GM18858 (cell line): ENCODE data around the gene MTG1.
"Not testable (repeated sequence)": the region's sequence is repeated elsewhere in the genome, so short reads cannot be mapped to it uniquely, and the experiment has no call there.

ENCODE experiments used
- ATAC-seq: cut with Tn5 transposase; IDR thresholded peaks from one replicate; pipeline ENCODE4 v1.9.1; 2021; ENCODE audit not compliant: unreplicated experiment

The MTG1 gene

DNA sequence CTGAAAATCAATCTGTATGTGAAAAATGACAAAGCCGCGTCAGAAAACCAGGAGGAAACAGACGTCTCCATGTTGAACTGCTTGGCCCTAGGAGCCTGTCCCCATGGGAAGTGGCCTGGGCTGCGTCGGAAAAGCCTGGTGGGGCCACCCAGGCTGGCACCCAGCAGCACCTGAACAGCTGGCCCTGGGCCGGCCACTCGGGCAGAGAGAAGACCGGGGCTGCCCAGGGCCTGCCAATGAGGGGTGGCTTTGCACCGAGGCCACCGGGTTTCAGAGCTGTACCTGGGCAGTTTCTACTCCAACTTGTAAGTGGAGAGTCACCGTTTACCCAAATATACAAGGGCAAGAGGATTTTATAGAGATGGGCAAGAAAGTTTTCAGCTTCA is 35.0 kb upstream of the MTG1 start:
- no peak for ATAC-seq

DNA sequence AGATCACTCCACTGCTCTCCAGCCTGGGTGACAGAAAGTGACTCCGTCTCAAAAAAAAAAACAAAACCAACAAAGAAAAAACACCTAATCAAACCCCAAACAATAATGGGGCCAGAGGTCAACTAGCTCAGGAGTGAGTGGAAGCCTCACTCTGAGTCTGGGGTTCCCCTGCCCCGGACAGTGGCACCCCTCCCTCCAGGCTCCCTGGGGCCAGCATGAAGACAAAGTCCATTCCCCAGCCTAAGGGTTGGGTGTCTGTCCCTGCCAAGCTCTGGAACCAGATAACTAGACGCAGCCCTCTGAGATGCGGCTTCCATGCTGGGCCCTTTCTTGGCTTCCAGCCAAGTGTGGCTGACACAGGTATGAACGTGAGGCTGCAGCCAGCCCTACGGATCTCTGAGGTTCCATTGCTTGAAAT is 34.4 kb upstream of the MTG1 start:
- no peak for ATAC-seq

DNA sequence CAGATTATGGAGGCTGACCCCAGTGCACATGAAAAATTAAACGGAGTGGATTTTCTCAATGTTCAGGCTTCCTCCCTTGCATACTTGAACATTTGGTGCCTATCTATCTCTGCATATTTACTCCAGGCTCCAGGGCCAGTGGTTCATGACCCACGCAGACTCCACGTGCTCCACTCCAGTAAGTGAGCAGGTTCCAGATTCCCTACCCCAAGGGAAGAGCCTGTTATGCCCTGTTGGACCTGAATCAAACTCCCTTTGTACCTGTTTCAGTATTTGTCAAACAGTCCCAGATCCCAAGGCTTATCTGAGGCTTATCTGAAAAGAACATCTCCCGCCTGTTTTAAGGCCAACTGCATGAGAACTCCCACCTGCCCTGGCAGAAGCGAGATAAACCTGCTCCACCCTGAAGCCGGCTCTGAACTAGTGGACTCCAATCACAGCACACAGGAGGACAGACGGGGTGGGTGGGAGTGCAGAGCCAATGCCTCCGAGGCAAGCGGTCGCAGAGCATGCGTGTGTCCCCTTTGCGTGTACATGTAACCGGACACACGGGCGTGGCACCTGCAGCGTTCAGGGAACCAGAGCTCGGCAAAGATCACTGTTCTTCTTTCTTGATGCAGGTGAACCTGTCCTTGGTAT is 33.9 kb upstream of the MTG1 start:
- ATAC-seq = no peak

DNA sequence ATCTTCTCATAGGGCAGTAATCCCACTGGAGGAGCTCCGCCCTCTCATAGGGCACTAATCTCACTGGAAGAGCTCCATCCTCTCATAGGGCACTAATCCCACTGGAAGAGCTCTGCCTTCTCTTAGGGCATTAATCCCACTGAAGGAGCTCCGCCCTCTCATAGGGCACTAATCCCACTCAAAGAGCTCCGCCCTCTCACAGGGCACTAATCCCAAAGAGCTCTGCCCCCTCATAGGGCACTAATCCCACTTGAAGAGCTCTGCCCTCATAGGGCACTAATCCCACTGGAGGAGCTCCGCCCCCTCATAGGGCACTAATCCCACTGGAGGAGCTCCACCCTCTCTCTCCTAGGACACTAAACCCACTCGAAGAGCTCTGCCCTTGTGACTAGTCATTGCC is 32.7 kb upstream of the MTG1 start:
- no peak for ATAC-seq

DNA sequence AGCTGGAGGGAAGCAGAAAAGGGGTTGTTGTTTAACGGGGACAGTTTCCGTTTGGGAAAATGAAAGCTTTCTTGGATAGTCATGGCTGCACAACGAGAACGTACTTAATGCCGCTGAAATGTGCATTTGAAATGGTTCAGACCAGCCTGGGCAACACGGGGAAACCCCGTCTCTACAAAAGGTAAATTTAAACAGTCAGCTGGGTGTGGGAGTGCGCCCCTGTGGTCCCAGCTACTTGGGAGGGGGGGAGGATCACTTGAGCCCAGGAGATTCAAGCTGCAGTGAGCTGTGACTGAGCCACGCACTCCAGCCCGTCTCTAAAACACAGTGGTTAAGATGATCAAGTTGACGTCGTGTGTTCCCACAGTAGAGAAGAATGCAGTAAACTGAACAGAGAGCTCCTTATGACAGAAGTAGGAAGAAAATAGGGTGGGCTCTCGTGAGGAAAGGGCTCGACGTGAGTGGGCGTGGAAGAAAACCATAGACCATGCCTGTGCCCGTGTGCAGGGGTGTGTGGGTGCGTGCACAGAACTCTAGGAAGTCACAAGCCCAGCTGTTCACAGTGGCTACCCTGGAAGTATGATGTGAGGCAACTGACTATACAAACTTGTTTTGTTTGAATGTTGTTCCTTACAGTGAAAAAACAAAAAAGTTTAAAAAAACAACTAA is 32.0 kb upstream of the MTG1 start:
- no peak for ATAC-seq

DNA sequence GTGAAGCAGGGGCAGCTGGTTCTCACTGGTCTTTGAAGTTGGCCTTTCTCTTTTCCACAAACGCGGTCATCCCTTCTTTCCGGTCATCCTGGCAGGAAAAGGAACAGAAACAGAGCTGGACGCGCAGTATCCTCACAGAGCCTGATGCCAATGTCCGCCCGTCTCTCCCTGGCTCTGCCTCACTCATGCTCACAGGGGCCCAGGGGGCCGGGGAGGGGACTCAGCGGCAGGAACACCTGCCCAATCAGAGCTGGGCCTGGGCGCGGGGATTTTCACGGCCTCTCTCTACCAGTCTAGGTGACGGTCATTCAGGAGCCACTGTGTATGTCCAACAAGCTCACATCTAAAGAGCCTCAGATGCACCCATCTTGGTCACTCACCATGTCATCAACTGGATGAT is 31.1 kb upstream of the MTG1 start:
- ATAC-seq = no peak

DNA sequence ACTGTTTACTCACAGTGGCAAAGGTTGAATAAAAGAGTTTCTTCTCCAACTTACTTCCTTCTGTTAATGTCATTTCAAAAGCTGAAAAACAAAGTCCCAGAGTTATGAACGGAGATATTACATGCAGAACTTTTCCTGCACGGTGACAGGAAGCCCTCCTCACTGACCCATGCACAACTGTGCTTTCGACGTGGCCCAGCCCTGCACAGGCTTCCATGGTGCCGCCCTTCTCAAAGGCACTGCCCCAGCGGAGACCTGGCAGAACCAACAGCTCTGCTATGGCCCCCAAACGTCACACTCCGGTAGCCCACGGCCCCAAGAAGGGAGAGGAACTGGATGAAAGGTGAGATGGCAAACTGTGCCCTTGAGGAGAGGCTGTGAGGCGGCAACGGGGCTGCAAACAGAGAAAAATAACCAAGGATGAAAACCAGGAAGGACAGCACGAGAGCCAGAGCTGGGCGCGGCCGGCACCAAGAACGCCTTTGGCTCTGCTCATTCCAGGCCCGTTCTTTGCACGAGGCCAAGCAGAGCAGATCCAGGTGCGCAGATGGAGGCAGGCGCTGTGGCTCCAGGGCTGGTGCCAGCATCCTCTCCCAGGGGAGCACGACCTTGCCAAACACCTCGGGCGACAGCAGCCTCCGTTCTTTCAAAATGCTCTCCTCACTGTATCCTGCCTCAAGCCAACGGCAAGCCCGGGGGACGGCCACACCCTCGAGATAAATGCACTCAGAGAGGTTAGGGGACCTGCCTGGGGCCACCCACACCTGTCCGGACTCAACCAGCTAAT is 29.1 kb upstream of the MTG1 start:
- ATAC-seq = no peak

DNA sequence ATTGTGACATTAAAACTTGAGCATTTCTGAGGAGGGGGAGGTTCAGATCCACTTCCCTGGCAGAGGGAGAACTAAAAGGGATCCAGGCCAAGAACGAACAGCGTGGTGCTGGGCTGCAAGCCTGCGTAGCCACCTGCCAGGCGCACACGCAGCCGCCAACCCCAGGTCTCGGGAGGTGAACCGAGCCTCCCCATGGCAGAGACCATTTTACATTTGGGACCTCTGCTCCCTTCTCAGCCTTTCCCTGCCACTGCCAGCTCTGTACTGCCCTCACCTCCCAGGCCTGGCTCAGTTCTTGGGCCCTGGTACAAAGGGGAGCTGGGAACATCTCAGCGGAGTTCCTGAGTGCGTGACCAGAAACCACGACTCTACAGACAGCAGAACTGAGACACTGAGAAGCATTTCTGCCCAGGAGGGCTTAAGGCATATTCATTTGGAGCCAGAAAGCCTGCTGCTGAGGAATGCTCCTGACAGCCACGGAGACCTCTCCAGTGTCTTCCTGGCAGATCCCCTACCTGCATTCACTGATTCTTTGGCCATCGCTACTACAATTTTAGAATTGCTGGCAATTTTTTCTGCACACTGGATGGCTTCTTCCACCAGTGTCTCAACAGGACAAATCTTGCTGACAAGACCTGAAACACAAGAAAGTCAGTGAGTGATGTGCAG is 28.4 kb upstream of the MTG1 start:
- ATAC-seq = no peak

DNA sequence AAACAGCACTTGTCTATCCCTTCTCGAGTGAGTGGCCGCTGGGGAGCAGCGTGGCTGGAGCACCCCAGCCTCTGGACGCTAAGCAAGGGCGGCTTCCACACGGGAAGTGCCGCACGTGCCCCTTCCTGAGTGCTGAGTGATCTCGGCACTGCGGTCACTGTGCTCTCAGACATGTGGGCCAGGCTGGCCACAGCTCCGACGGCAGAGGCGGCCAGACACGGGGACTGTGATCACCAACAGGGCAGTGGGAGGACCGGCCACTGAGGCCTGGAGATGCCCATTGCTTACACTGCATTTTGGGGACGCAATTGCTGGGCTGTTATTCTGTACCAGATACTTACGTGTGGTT is 27.9 kb upstream of the MTG1 start:
- no peak for ATAC-seq

DNA sequence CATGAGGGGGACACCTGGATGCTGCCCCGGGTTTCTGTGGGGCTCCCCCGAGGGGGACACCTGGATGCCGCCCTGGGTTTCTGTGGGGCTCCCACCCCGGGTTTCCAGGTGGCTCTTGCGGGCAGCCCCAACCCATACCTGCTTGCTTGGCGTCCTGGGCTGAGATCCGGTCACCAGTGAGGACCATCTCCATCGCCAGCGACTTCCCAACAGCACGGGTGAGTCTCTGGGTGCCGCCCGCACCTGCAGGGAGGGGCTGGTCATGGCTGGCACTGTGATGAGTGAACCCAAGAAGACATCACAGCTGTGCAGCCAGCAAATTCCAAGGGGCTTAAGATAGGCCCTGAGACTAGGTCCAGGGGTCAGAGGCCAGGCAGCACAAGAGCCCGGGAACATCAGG is 27.2 kb upstream of the MTG1 start:
- ATAC-seq = no peak

DNA sequence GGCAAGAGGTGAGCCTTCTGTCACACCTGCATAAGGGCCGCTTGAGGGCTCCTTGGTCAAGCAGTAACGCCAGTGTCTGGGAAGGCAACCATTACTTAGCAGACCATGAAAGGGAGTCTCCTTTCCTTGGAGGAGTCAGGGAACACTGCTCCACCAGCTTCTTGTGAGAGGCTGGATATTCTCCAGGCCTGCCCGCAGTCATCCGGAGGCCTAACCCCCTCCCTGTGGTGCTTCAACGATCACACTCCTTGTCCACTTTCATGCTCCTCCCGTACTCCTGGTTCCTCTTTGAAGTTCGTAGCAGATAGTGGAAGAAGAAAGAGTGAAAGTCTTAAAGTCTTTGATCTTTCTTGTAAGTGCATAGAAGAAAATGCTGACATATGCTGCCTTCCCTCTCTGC is 26.5 kb upstream of the MTG1 start:
- not testable (repeated sequence) for ATAC-seq

DNA sequence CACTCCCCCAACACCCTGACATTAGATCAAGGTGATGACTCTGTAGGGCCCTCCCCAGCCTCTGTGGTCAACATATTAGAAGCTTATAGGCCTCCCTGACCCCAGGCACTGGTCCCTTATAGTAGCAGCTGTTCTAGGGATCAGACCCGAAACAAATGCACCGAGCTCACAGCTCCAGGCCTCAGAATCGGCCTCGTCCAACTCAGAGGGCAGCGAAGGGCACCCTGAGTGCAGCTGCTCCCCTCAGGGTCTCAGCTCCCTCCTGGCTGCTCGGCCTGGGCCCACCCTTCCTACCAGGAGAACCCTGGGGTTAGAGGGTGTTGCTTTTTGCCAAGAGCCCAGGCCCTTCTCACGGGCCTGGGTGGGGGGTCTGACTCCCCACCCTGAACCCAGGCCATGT is 25.8 kb upstream of the MTG1 start:
- ATAC-seq = no peak

DNA sequence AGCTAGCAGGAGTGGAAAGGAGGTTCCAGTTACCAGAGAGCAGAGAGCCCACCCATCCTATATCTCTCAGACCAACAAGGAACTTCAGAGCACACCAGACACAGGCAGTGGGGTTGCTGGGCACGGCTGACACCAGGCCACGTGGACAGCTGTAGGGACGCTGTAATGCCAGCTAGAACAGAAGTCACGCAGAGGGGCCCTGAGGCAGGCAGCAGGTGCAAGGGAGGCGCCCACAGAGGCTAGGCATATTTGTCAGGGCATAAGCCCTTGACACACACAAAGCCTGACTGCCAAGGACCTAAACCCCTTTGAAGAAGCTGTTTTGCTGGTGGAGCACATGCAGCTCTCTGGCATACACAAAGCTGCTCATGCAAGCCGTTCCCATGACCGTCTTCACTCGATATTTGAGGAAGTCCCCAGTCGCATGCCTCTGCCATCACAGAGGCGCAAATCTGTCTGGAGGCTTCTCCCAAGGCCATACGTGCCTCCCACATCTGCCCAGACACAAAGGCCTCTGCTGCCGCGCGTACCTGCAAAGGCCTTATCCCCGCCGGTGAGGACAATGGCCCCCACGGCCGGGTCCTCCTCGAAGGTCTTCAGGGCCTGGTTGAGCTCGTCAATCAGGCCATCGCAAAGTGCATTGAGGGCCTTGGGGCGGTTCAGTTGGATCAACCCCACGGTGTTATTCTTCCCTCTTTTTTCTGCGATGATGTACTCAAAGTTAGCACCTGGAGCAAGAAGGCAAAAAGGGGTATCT is 23.7 kb upstream of the MTG1 start:
- ATAC-seq = no peak

DNA sequence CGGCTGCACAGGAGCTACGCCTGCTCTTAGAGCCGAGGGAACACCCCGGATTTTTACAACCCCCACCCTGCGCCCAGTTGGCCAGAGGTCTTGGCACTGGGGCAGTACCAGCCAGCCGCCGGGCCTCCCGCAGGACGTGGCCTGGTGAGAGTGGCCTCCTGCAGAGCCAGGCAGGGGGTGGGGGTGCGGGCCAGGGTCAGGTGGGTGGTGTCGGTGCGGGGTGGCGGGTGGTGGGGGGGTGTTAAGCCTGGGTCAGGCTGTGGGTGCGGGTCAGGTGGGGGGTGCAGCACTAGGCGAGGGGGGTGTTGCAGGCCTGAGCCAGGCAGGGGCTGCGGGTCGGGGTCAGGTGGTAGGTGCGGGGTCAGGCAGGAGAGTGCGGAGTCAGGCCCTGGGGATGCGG is 21.4 kb upstream of the MTG1 start:
- ATAC-seq = no peak

DNA sequence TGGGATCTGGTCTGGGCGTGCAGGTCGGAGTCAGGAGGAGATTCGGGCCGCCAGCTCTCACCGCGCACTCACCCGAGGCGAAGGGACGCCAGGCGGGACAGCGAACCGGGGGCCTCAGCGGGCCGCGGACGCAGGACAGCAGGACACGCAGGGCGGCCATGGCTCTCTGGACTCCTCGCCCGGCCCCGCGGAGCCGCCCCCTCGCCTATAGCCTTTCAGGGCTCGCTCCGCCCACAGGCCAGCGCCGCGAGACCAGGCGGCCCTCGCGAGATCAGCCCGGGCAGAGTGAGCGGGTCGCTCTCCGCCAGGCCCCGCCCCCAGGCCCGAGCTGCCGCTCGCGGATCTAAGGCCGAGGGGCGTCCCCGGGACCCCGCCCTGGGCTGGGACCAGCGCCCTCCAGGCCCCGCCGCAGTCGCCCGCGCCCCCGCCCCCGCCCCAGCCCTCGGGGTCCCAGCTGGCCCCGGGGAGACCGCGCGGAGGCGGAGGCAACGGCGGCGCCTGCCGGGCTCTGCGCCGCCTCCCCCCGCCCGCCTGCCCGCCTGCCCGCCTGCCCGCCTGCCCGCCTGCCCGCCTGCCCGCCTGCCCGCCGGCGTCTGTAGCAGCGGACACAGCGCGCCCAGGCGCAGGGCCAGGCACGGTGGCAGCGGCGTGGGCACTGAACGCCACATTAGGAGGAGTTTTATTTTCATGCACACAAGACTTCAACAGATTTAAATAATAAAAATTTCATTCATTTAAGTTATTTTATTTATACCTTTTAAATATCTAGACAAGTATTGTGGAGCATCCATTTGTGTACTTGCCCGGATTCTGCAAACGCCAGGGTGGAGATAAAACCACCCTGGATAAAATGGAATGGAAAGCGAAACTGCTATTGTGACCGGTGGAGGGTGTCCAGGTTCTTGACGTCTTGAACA is 20.5 kb upstream of the MTG1 start, which contains the start of gene ECHS1:
Gene ECHS1 (minus strand): TSS at position 181 of the 917 bp plus-strand sequence. CDS start 21 bp downstream, at position 160.
- ATAC-seq = peak; percentile 89

DNA sequence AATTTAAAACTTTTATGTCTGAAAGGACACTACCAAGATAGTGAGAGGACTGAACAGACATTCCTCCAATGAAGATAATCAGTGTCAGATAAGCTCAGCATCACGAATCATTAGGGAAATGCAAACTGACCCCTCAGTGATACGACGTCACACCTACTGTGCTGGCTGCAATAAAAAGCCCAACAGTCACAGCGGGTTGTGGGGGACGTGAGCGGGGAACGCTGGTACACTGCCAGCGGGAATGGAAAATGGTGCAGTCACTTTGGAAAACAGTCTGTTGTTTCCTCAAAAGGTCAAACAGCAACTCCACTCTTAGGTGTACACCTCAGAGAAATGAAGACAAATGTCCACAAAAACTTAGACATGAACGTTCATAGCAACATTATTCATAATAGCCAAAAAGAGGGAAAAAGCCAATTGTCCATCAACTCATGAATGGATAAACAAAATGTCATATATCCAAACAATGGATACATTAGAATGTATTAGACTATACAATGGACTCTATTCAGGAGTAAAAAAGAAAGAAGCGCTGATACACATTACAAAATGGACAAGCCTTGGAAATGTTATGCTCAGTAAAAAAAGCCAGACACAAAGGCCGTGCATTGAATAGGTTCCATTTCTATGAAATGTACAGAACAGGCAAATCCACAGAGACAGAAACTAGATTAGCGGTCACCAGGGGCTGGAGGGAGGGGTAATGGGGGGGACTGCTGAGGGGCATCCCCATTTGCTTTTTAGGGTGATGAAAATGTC is 18.4 kb upstream of the MTG1 start:
- ATAC-seq = no peak

DNA sequence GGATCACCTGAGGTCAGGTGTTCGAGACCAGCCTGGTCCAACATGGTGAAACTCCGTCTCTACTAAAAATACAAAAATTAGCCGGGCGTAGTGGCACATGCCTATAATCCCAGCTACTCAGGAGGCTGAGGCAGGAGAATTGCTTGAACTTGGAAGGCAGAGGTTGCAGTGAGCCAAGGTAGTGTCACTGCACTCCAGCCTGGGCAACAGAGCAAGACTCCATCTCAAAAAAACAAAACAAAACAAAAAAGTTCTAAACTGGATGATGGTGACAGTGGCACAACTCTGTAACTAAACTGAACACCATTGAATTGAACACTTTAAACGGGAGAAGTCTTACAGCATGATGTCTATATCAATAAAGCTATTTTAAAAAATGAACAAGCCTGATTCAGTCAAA is 17.8 kb upstream of the MTG1 start:
- not testable (repeated sequence) for ATAC-seq

DNA sequence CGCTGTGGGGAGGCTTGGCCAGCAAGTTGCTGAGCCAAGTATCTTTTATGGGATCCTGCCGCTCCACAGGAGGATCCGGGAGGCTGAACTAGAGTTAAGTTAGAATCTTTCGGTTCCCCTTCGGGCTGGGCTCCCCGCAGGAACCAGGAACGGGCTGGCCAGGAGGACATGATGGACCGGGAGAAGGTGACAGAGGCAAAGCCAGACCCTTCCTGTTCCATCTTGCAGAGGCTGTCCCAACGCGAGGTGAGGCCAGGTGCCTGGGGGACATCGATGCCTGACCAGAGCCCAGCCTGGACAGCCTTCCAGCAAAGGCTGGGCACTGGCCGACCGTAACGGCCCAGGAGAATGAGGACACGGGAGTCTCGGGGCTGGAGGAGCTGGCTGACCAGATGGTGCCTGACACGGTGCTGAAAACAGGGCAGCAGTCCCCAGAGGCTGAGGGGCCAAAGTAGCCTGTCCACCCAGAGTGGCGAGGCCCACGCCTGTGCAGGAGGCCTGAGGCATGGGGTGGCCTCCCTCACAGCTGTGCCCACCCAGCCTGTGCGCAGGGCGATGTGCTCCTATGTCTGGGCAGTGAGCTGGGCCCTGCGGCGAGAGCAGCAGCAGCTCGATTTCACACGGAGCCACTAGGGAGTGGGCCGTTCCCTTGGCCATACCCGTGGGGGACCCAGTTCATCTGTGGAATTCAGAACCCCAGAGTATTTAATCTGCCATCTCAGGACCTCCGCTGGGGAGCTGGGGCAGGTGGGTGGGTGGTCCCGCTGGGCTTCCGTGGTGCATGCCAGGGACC is 16.7 kb upstream of the MTG1 start:
- no peak for ATAC-seq
